ENCODE results near the gene MRPL42. TPM values are rescaled to one million over a fixed set of nuclear protein-coding genes. Genes with fewer than 3 reads are reported as not detected.

MRPL42 gene
- total RNA-seq, 2 donors from 2014 or later = 39.8 to 64.9 TPM

DNA sequence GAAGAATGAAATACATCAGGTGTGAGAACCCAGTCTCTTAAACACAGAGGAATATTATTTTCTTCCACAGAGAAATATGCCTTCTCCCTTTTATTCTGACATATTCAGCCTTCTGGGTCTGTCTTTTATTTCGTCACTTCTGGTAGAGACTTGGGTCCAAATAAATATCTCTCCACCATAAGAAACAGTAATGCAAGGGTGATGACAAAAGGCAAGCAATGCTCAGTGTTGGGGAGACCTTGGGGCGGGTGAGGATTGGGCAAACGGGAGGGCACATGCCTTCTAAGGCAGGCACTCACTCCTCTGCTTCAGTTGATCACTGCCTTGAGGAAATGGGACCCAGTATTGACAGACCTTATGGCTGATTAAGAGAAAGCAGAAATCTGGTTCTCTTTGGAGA, 98.4 kb downstream of the MRPL42 start:
- H3K9me3 ChIP-seq = no peaks in the 10 kb centered on the region
- H3K27me3 ChIP-seq (replicated peaks; ENCODE audit: insufficient read depth) = no peaks in the 10 kb centered on the region
- intact Hi-C loops (cut with DNase I) = loop anchor here (5.0 kb wide), 4 partner anchors 63 to 507 kb away; no protein-coding TSS in a partner anchor
- TF ChIP-seq, protein P1, sequence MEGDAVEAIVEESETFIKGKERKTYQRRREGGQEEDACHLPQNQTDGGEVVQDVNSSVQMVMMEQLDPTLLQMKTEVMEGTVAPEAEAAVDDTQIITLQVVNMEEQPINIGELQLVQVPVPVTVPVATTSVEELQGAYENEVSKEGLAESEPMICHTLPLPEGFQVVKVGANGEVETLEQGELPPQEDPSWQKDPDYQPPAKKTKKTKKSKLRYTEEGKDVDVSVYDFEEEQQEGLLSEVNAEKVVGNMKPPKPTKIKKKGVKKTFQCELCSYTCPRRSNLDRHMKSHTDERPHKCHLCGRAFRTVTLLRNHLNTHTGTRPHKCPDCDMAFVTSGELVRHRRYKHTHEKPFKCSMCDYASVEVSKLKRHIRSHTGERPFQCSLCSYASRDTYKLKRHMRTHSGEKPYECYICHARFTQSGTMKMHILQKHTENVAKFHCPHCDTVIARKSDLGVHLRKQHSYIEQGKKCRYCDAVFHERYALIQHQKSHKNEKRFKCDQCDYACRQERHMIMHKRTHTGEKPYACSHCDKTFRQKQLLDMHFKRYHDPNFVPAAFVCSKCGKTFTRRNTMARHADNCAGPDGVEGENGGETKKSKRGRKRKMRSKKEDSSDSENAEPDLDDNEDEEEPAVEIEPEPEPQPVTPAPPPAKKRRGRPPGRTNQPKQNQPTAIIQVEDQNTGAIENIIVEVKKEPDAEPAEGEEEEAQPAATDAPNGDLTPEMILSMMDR (IDR thresholded peaks at IDR 0.05) = no peak
- TF ChIP-seq POLR2A (IDR thresholded peaks at IDR 0.05) = no peak
- TF ChIP-seq POLR2AphosphoS5 (IDR thresholded peaks at IDR 0.05) = no peak
- WGBS = 95% methylated on average over 3 of the region's 3 CpGs
- no peaks in the 10 kb centered on the region for H3K36me3 ChIP-seq
- peak overlapping the region in 1 of 2 donors; percentile 98 for H3K27ac ChIP-seq
- no peaks in the 10 kb centered on the region for H3K4me1 ChIP-seq (replicated peaks)
- H3K4me3 ChIP-seq = no peak overlapping the region
- DNase-seq (ENCODE audit: low spot score) = no peak

Small RNAs within 50 kb of the gene (small RNA-seq; reads per million reads assigned to genes)
- gene RF00019 = 0 reads per million in 2 donors

Other genes with a start within 250 kb of the MRPL42 start
- gene NUDT4, start 89.6 kb upstream of the MRPL42 start, total RNA-seq = 100 to 1,000 TPM; 138 to 241 TPM
- gene UBE2N, start 25.6 kb upstream of the MRPL42 start, total RNA-seq = 10 to 100 TPM; 49.0 to 71.5 TPM
- gene SOCS2, start 105.2 kb downstream of the MRPL42 start, total RNA-seq = 100 to 1,000 TPM; 125 to 273 TPM
- gene CRADD, start 209.9 kb downstream of the MRPL42 start, total RNA-seq = 10 to 100 TPM; 38.9 to 42.4 TPM

Measured in prostate gland (tissue), 2 donors.